ENCODE measurements around the gene CMIP.

The CMIP gene

DNA sequence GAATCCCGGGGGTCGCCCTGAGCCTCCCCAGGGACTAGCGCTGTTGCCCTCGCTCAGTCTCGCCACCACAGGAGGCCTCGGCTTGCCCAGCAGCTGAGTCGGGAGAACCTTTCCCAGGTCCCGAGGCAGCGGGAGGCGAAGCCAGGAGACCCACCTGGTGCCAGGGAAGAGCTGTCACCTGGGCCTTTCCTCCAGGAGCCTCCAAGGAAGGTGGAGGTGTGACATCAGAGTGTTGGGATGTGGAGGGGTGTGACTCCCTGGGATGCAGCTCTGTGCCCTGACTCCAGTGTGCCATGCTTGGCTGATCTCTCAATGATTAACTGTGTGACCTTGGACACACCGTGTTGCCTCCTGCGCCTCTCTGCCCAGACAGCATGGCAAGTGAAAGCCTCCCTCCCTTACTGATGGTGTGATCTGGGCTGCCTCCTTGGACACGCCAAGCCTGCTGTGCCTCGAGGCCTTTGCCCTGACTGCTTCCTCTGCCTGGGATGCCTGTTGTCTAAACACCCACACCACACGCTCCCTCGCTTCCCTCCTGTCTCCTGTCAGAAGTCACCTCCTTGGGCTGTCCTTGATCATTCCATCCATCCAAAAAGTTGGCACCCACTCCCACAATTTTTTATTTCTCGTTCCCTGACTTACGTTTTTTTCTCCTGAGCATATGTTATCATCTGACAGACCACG is 88.0 kb downstream of the CMIP start:
- DNase-seq (ENCODE audit: low read depth in 3 of 3), result no peak

DNA sequence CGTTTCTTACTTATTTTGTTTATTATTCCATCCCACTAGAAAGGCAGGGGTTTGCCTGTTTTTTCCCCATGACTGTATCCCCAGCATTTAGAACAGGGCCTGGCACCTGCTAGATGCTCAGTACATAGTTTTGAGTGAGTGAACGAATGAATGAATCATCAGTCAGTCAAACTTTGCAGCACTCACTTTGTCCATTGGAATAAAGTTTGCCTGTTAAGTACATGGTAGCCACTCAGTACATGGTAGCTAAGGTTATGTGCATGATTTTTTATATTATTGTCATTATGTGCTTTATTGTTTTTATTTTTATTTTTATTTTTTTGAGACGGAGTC is 88.5 kb downstream of the CMIP start:
- no peak for DNase-seq (ENCODE audit: low read depth in 3 of 3)

DNA sequence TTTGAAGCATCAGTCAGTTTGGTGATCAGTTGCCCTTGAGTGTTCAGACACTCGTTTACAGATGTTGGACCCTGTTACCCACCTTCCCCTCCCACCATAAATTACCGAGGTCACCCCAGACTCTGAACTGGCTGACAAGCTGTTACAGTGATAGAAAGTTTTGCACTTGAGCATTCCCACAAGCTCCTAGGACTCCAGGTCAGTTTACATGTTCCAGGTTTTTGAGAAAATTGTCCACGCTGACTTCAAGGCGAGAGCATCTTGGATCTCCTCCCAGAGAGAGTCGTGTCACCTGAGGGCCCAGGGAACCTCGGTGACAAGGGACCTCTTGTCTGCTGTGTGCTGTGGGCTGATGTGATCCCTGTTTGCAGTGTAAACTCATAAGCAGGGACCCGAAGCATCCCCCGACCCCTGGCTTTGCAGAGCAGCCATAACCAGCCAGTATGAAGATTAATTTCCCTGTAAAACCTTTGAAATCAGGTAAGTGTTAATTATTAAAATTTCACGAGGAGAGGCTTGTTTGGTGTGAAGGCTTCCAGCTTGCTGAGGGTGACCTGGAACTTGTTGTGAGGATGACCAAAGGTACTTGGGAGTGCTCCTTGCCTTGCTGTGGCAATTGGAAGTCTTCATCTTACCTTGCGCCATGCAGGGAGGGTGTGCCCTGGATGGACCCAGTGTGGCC is 91.2 kb downstream of the CMIP start:
- DNase-seq (ENCODE audit: low read depth in 3 of 3), result no peak

- DNase-seq (ENCODE audit: low read depth in 3 of 3), result no peak
Observed at GRCh38 chr16:81536648-81537047, 92.0 kb downstream of the CMIP start.

DNA sequence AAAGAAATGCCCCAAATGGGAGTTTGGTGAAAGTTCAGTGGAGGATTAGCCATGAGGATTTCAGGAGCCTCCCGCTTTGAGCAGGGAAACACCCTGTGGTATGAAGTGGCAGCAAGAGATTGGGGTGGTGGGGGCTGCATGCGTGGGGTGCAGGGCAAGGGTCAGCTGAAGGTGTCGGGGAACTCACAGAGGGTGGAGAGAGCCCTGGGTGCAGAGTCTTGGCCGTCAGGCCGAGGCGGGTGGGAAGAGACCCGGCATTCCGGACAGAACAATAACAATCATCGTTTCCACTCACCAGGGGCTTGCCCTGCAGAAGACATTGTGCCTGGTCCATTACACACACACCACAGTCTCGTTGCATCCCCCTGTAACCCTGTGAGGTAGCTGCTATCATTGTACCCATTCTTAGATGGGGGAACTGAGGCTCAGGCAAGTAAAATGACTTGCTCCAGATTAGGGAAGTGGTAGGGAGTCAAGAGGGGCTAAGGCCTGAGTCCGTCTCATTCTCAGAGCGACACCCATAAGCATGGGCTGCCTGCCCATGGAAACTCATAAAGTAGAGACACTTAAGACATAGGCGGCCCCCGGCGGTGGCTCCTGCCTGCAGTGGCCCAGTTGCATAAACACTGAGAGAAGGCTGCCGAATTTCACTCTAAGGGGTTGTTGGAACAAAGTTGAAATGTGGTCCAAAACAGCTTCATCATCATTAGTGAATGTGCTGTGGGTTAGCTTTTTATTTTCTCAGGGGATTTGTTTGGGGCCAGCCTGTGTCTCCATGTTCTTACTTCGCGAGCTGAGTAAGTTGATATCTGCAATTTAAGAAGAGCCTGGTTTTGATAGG is 93.3 kb downstream of the CMIP start:
- DNase-seq (ENCODE audit: low read depth in 3 of 3), result no peak

- DNase-seq (ENCODE audit: low read depth in 3 of 3), result no peak
Observed at GRCh38 chr16:81539009-81539758, 94.6 kb downstream of the CMIP start.

DNA sequence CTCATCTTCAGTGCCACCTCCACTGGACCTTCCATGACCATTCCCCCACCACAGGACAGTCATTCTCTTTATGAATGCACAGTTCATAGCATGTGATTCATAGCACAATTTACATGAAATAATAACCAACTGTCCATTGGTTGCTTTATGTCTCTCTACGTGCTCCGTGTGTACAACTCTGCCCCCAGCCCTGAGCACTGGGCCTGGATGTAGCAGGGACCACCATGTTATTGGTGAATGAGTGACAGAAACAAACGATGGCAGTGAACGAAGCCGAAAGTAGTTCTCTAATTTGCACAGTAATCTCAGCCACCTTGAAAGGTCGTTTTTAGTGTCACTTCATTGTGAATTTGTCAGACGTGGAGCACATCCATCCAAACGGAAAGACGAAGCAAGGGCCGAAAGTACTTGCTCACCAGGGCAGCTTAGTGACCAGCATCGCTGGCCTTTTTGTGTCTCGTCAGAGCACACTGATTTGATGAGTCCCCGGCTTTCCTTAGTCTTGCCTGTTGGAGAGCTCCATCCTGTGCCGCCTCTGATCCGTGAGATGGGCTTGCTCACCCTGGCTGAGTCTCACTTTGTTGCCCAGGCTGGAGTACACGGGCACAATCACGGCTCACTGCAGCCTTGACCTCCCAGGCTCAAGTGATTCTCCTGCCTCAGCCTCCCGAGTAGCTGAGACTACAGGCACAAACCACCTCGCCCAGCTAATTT is 95.3 kb downstream of the CMIP start:
- DNase-seq (ENCODE audit: low read depth in 3 of 3), result no peak

GRCh38 chr16:81541314-81541713 is 96.7 kb downstream of the CMIP start:
- no peak for DNase-seq (ENCODE audit: low read depth in 3 of 3)

- no peak for DNase-seq (ENCODE audit: low read depth in 3 of 3)
Observed at GRCh38 chr16:81542609-81543570, 98.3 kb downstream of the CMIP start.

- no peak for DNase-seq (ENCODE audit: low read depth in 3 of 3)
Observed at GRCh38 chr16:81543571-81543970, 99.0 kb downstream of the CMIP start.

DNA sequence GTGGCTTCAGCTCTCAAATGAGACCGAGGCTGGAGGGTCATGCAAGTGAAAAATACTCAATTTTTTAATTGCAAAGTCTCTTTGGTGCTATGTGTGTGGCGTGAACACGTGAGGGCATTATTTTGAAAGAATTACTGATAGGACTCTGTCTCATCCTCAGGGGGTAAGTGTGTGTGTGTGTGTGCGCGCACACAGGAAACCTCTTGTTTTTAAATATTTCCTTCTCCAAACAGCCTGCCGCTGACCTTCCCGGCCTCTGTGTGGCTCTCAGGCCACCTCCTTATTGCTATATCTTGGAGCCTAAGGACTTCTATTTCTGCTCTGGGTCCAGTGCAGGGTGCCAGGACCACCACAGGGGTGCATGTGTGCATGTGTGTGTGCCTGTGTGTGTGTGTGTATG is 99.7 kb downstream of the CMIP start:
- no peak for DNase-seq (ENCODE audit: low read depth in 3 of 3)

- no peak for DNase-seq (ENCODE audit: low read depth in 3 of 3)
Observed at GRCh38 chr16:81544700-81545271, 100.2 kb downstream of the CMIP start.

DNA sequence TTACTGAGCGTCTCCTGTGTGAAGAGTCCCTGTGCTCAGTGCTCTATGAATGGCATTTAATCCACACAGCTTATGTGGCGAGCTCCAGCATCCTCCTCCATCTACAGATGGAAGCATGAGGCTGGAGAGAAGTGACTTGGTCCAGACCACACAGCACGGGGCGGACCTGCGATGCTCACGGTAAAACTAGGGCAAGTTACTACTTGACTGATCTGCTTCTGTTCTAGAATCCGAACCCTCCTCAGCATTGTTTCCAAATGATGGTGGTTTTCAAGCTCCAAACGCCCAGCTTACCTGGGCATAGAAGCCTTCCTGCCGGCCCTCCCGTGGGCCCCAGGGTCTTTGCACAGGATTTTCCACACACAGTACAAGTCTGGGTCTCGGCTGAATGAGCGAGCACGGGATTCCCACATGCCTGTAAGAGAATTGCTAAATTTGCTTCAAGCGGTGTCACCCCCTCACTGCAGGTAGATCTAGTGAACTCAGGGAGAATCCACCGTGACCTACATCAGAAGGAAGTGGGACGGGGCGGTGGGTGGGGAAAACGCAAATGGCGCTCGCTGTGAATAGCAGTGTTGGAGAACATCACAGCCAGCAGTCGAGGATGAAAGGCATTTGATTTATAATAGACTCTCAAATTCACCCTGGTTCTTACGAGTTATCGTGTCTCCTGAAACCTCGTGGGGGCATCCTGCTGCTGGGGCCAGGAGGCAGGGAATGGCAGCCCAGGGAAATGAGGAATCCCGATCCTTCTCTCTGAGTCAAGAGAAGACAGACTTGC is 101.1 kb downstream of the CMIP start:
- no peak for DNase-seq (ENCODE audit: low read depth in 3 of 3)

DNA sequence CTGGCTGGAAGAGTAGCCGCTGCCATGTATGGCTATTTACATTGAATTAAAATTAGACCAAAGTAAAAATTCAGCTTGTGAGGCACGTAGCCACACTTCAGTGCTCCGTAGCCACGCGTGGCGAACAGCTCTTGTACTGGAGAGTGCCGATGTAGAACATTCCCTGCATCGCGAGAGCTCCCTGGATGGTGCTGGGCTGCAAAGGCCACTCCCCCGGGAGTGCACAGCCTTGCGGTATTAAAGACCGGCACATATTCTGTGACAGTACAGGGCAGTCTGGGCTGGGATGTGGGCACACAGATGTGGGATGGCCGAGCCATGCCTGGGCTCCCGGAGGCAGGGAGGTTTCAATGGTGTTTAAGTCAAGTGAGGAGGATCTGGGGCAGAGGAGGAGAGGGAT is 102.2 kb downstream of the CMIP start:
- no peak for DNase-seq (ENCODE audit: low read depth in 3 of 3)

DNA sequence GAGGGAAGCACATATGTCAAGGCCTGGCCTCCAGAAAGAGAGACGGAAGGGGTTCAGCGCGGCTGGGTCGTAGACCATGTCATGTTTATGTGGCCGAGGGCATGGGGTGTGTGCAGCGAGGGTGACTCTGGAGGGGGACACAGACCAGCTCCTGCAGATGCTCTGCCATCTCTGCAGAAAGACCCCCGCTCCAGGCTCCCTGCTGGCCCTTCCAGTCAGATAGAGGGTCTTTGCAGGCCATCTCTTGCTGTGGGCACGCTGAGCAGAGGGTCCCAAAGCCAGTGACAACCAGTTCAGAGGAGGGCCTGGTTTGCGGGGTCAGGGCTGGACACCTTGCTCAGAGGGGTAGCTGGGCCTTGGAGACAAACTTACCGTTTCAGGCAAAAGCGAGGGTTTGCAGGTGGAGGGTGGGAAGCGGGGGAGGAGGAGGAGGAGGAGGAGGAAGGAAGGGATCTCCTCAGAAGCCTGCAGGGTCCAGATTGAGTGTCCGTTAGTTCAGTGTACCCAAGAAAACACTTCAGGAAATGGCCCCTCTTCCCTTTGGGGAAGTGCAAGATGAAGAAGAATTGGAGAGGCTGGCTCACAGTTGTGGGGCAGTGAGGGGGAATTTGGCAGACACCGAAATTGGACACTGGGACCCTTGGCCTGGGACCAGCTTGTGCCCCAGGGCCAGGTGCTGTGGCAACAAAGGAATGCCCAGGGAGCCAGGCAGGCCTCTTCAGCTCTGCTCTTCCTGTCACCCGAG is 102.8 kb downstream of the CMIP start:
- DNase-seq (ENCODE audit: low read depth in 3 of 3), result no peak

GRCh38 chr16:81547939-81548216 is 103.3 kb downstream of the CMIP start:
- DNase-seq (ENCODE audit: low read depth in 3 of 3), result no peak

GRCh38 chr16:81548551-81548875 is 103.9 kb downstream of the CMIP start:
- no peak for DNase-seq (ENCODE audit: low read depth in 3 of 3)

DNA sequence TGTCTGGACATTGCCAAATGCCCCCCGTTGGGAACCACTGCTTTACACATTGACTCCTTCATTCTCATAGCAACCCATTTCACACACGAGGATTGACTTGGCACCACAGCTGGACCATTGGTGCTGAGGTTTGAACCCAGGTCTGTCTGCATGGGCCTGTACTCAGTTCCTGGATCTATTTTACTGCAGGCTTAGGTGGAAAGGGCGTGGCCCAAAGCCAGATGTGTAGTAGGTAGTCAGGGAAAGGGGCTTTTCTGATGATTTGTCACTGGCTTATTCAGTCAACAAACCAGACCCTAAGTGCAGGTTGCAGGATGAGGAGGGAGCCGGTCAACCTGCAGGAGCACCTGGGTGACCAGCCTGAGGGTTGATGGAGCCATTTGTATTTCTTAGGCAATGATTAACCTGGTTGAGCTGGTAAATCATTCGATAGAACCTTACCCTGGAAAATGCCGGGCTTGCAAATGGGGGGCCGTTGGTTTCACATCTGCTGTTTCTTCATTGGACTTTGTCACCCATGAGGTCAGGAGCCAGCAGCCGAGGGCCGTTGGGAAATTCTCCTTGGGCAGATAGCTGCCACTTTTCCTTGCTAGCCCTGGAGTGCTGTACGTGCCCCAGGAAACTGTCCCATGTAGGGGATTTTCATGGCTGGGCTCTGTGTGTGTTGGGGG is 104.4 kb downstream of the CMIP start:
- no peak for DNase-seq (ENCODE audit: low read depth in 3 of 3)

Measured in stimulated activated CD4-positive, alpha-beta T cell treated with anti-CD3 and anti-CD28 coated beads, TNF-alpha, amount 100 ng/mL, for 4 hours (primary cell).